ENCODE results near the gene IGF2BP3.

GRCh38 chr7:23343102-23343501 is 127.2 kb downstream of the IGF2BP3 start:
- TF ChIP-seq TAF1 (IDR thresholded peaks at IDR 0.05; ENCODE audit: low read depth, low read length): no peak
- no peak for TF ChIP-seq POU2F2 (IDR thresholded peaks at IDR 0.05; ENCODE audit: low read depth, low read length)
- no peak for TF ChIP-seq POLR2AphosphoS5 (IDR thresholded peaks at IDR 0.05; ENCODE audit: low read depth, low read length)
- no peak for TF ChIP-seq POLR2A (IDR thresholded peaks at IDR 0.05; ENCODE audit: low read depth, low read length)
- no peak for TF ChIP-seq PAX5 (IDR thresholded peaks at IDR 0.05; ENCODE audit: insufficient read depth, low read length, severe bottlenecking)

Data from GM12891 (cell line).